GM18520 (cell line): ENCODE results near the gene CAPRIN2.

Experiments
- ATAC-seq: cut with Tn5 transposase; IDR thresholded peaks from one replicate; pipeline ENCODE4 v1.9.1; 2021; ENCODE audit not compliant: unreplicated experiment

The CAPRIN2 gene

GRCh38 chr12:30707613-30708342 is 47.0 kb downstream of the CAPRIN2 start:
- ATAC-seq = no peak

- ATAC-seq = no peak
Observed at GRCh38 chr12:30706476-30706875, 48.3 kb downstream of the CAPRIN2 start.

- ATAC-seq = no peak
Observed at GRCh38 chr12:30701056-30701455, 53.7 kb downstream of the CAPRIN2 start.

GRCh38 chr12:30700216-30700900 is 54.4 kb downstream of the CAPRIN2 start:
- no peak for ATAC-seq

- no peak for ATAC-seq
Observed at GRCh38 chr12:30698346-30698745, 56.4 kb downstream of the CAPRIN2 start.

- ATAC-seq = no peak
Observed at GRCh38 chr12:30696943-30697342, 57.8 kb downstream of the CAPRIN2 start.

GRCh38 chr12:30696486-30696885 is 58.3 kb downstream of the CAPRIN2 start:
- no peak for ATAC-seq

GRCh38 chr12:30696103-30696408 is 58.7 kb downstream of the CAPRIN2 start:
- ATAC-seq = no peak

GRCh38 chr12:30695199-30696102 is 59.3 kb downstream of the CAPRIN2 start, which contains the start of gene IPO8:
IPO8 (minus strand) TSS chr12:30695869; CDS start chr12:30695647, 222 bp downstream.
- ATAC-seq = peak; percentile 63

- no peak for ATAC-seq
Observed at GRCh38 chr12:30694412-30695198, 60.1 kb downstream of the CAPRIN2 start.

GRCh38 chr12:30692470-30692869 is 62.3 kb downstream of the CAPRIN2 start:
- ATAC-seq = no peak

- no peak for ATAC-seq
Observed at GRCh38 chr12:30691122-30691879, 63.5 kb downstream of the CAPRIN2 start.

GRCh38 chr12:30687265-30687986 is 67.3 kb downstream of the CAPRIN2 start:
- ATAC-seq = no peak

GRCh38 chr12:30679241-30679640 is 75.5 kb downstream of the CAPRIN2 start:
- no peak for ATAC-seq

GRCh38 chr12:30678221-30678620 is 76.5 kb downstream of the CAPRIN2 start:
- no peak for ATAC-seq

- ATAC-seq = no peak
Observed at GRCh38 chr12:30661210-30661609, 93.5 kb downstream of the CAPRIN2 start.
